Hepatocyte (in vitro differentiated cells): ENCODE data around the gene TAGLN. TPM values are rescaled to one million over a fixed set of nuclear protein-coding genes. Genes with fewer than 3 reads are reported as not detected.

Experiments
- DNase-seq: peaks from one replicate; pipeline ENCODE4 v3.0.0-alpha.2; 2016; ENCODE audit warnings: low spot score
- H2AFZ ChIP-seq: fragments of 200-600 bp; sonication (generic); 2 replicates; pipeline ENCODE4 v1.6.0; 2016; ENCODE audit warnings: antibody characterized with exemption, mild to moderate bottlenecking
- H3K27ac ChIP-seq: fragments of 200-600 bp; sonication (generic); 2 replicates; pipeline ENCODE4 v1.5.1; 2016; ENCODE audit warnings: mild to moderate bottlenecking
- H3K27me3 ChIP-seq: fragments of 200-600 bp; sonication (generic); 2 replicates; pipeline ENCODE4 v1.6.1; 2016
- H3K36me3 ChIP-seq: fragments of 200-600 bp; sonication (generic); replicated peaks from 2 replicates; pipeline ENCODE4 v1.5.1; 2016; ENCODE audit warnings: low read depth; ENCODE audit not compliant: insufficient read depth
- H3K4me1 ChIP-seq: fragments of 200-600 bp; sonication (generic); 2 replicates; pipeline ENCODE4 v1.5.1; 2016; ENCODE audit warnings: mild to moderate bottlenecking, moderate library complexity; ENCODE audit not compliant: insufficient read depth
- H3K4me2 ChIP-seq: fragments of 200-600 bp; sonication (generic); 2 replicates; pipeline ENCODE4 v1.6.0; 2016
- H3K4me3 ChIP-seq: fragments of 200-600 bp; sonication (generic); 2 replicates; pipeline ENCODE4 v1.5.1; 2016; ENCODE audit warnings: mild to moderate bottlenecking
- H3K79me2 ChIP-seq: fragments of 200-600 bp; sonication (generic); 2 replicates; pipeline ENCODE4 v1.6.0; 2017; ENCODE audit warnings: mild to moderate bottlenecking
- H3K9me2 ChIP-seq: fragments of 200-600 bp; sonication (generic); replicated peaks from 2 replicates; pipeline ENCODE4 v1.6.0; 2017; ENCODE audit warnings: mild to moderate bottlenecking; ENCODE audit not compliant: insufficient read depth
- H3K9me3 ChIP-seq: fragments of 200-600 bp; sonication (generic); 2 replicates; pipeline ENCODE4 v1.5.1; 2016; ENCODE audit warnings: low read depth, mild to moderate bottlenecking
- H4K20me1 ChIP-seq: fragments of 200-600 bp; sonication (generic); 2 replicates; pipeline ENCODE4 v1.6.0; 2016; ENCODE audit warnings: mild to moderate bottlenecking; ENCODE audit not compliant: insufficient read depth, poor library complexity, severe bottlenecking
- CTCF ChIP-seq: fragments of 200-600 bp; sonication (generic); IDR thresholded peaks from 2 replicates; pipeline ENCODE4 v1.5.1; 2016; ENCODE audit warnings: antibody characterized with exemption, mild to moderate bottlenecking; ENCODE audit not compliant: poor library complexity
- EZH2 ChIP-seq: fragments of 200-600 bp; sonication (generic); IDR thresholded peaks from 2 replicates; pipeline ENCODE4 v1.6.1; 2016; ENCODE audit warnings: antibody characterized with exemption, mild to moderate bottlenecking, borderline replicate concordance
- EZH2phosphoT487 ChIP-seq: fragments of 200-600 bp; sonication (generic); IDR thresholded peaks from one replicate; pipeline ENCODE4 v1.6.1; 2018; ENCODE audit warnings: antibody characterized with exemption, mild to moderate bottlenecking, low read depth, moderate library complexity; ENCODE audit not compliant: unreplicated experiment, severe bottlenecking
- WGBS: methylation state at CpG from one replicate; pipeline ENCODE4 v1.1.6; 2016; ENCODE audit warnings: low lambda C conversion rate; ENCODE audit errors: missing lambda C conversion rate; 5-methylcytosine and 5-hydroxymethylcytosine counted together
- polyA plus RNA-seq: library from polyadenylated mRNA; unstranded; fragments of >200 nt; fragmentation: Nextera tagmentation; extraction: Ambion mirVana; gene quantifications from 2 replicates; pipeline ENCODE4 v1.2.1, GENCODE V29; 2016
- total RNA-seq: library from RNA; depleted of rRNA; stranded (reverse); fragments of >200 nt; gene quantifications from 2 replicates; pipeline ENCODE4 v1.2.3, GENCODE V29; 2014

TAGLN gene
- total and polyA plus RNA-seq, 2 experiments from 2014 or later: 113 to 150 TPM

DNA sequence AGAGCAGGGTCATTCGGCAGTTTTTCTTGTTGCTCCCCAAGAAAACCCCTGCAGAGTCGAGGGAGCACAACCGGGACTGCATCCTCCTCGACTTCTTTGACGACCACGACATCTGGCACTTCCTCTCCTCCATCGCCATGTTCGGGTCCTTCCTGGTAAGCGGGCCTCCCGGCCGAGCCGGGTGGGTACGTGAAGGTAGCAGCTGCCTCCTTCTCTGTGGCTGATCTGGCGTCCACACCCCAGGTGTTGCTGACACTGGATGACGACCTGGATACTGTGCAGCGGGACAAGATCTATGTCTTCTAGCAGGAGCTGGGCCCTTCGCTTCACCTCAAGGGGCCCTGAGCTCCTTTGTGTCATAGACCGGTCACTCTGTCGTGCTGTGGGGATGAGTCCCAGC is 3.4 kb upstream of the TAGLN start:
- H3K4me2 ChIP-seq: no peak overlapping the region
- DNase-seq: no peak
- no peaks in the 10 kb centered on the region for H4K20me1 ChIP-seq
- H3K79me2 ChIP-seq: no peaks in the 10 kb centered on the region
- no peak overlapping the region for H2AFZ ChIP-seq
- 96% methylated on average over 19 of the region's 19 CpGs for WGBS
- no peak for TF ChIP-seq CTCF
- TF ChIP-seq EZH2phosphoT487: no peak
- no peak for TF ChIP-seq EZH2
- H3K36me3 ChIP-seq: no peaks in the 10 kb centered on the region
- no peak overlapping the region for H3K4me3 ChIP-seq
- peaks cover 18% of the 10 kb centered on the region for H3K4me1 ChIP-seq
- no peak overlapping the region for H3K27ac ChIP-seq
- no peaks in the 10 kb centered on the region for H3K9me2 ChIP-seq
- H3K9me3 ChIP-seq: no peaks in the 10 kb centered on the region
- H3K27me3 ChIP-seq: no peaks in the 10 kb centered on the region

DNA sequence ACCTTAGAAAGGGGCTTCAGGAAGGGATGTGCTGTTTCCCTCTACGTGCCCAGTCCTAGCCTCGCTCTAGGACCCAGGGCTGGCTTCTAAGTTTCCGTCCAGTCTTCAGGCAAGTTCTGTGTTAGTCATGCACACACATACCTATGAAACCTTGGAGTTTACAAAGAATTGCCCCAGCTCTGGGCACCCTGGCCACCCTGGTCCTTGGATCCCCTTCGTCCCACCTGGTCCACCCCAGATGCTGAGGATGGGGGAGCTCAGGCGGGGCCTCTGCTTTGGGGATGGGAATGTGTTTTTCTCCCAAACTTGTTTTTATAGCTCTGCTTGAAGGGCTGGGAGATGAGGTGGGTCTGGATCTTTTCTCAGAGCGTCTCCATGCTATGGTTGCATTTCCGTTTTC is 2.2 kb upstream of the TAGLN start:
- no peak for DNase-seq
- Histone ChIP-seq H3K36me3 (no peaks in the 10 kb centered on the region), H3K9me2 (no peaks in the 10 kb centered on the region), H3K27me3 (no peaks in the 10 kb centered on the region), H3K4me2 (no peak overlapping the region), H4K20me1 (no peaks in the 10 kb centered on the region), H3K27ac (no peak overlapping the region), H3K79me2 (no peaks in the 10 kb centered on the region), H2AFZ (no peak overlapping the region), H3K9me3 (no peaks in the 10 kb centered on the region), H3K4me3 (no peak overlapping the region), H3K4me1 (peaks cover 18% of the 10 kb centered on the region)
- TF ChIP-seq EZH2 (no peak), CTCF (no peak), EZH2phosphoT487 (no peak)
- 94% methylated on average over 7 of the region's 7 CpGs for WGBS

- Histone ChIP-seq H3K4me3 (no peak overlapping the region), H3K79me2 (no peaks in the 10 kb centered on the region)
These were observed 1.4 kb upstream of the TAGLN start for GRCh38 chr11:117197516-117198456.

More at GRCh38 chr11:117197516-117198456, 1.4 kb upstream of the TAGLN start:
- Histone ChIP-seq H2AFZ (no peak overlapping the region), H4K20me1 (no peaks in the 10 kb centered on the region), H3K9me3 (no peaks in the 10 kb centered on the region), H3K4me1 (peaks cover 18% of the 10 kb centered on the region), H3K27ac (peak overlapping the region; percentile 78), H3K27me3 (no peaks in the 10 kb centered on the region), H3K4me2 (peak overlapping the region; percentile 71), H3K9me2 (no peaks in the 10 kb centered on the region), H3K36me3 (no peaks in the 10 kb centered on the region)
- peak; percentile 36 for DNase-seq
- TF ChIP-seq EZH2phosphoT487: no peak
- peak; percentile 50 for TF ChIP-seq CTCF
- TF ChIP-seq EZH2: no peak
- 77% methylated on average over 17 of the region's 17 CpGs for WGBS
